ENCODE measurements around the gene TDRD1.

DNA sequence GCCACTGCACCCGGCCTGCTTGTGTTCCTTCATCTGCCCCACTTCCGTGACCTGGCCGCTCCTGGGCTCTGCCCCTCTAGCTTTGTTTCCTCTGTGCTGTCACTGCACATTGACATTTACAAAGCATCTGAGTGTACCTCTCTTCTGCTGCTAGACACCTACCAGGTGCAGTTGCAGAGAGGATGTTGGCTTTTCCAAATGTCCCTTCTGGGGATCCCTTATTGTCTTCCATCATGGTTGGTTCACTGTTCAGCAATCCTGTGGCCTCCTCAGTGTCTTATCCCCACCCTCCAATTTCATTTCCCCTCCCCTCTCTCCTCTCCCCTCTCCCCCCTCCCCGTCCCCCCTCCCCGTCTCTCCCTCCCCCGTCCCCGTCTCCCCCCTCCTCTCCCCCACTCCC, 73.7 kb downstream of the TDRD1 start:
- TF ChIP-seq CTCF (IDR thresholded peaks at IDR 0.05) = no peak
- TF ChIP-seq POLR2A (IDR thresholded peaks at IDR 0.05) = no peak
- TF ChIP-seq EP300 (IDR thresholded peaks at IDR 0.05) = no peak
